ENCODE measurements around the gene LPIN2. TPM values are rescaled to one million over a fixed set of nuclear protein-coding genes. Genes with fewer than 3 reads are reported as not detected.

The LPIN2 gene
- total and polyA plus RNA-seq, 2 of the 13 experiments (the other 11 are each of a cell fraction or from before 2014, with no cell fraction given) = 46.0 to 119 TPM

DNA sequence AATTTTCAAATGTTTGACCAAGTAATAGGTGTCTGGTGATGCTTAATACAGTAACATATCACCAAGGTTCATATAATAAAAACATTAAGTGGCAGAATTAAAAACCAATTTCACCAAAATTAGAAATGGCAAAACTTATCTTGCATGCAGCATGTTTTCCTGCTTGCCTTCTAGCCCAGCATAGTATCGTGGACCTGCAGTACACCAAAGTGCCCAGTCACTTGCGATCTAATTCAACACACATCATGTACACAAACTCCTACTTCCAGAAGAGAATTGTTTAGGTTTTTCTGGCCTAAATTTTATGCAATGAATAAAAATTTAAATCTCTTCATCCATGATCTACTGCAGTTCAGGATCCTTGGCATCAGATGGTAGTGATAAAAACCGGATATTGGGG lies 28.9 kb downstream of the LPIN2 start:
- peaks cover under 1 to 10% of the 10 kb centered on the region in 2 experiments; a peak in 2 of 5 replicates for H3K36me3 ChIP-seq (replicated peaks in 1 of 2; ENCODE audit: control insufficient read depth in 1 of 2, insufficient read depth in 2 of 2, low read length in 2 of 2)
- TSS peak; percentile 43 for BruUV-seq (replicated peaks)
- no peak overlapping the region for H3K4me3 ChIP-seq (replicated peaks in 1 of 3; ENCODE audit: insufficient read depth in 1 of 3, low read depth in 2 of 3, low read length in 3 of 3)
- DNase-seq (ENCODE audit: low spot score) (no peak), FAIRE-seq (no peak), ATAC-seq (no peak)
- POLR2A ChIA-PET = no interaction called here
- 0 out of 2 replicates have a peak, but pooled peaks have one; percentile 3 for TF ChIP-seq ZNF878 (CRISPR knock-in tag; IDR thresholded peaks at IDR 0.05)
- TF ChIP-seq DR1 (CRISPR knock-in tag; IDR thresholded peaks at IDR 0.05) = no peak
- H3K79me2 ChIP-seq (ENCODE audit: insufficient read depth, low read length) = peaks cover 93% of the 10 kb centered on the region
- H3K27me3 ChIP-seq (ENCODE audit: control insufficient read depth in 1 of 2, insufficient read depth in 2 of 2, low read length in 2 of 2) = no peaks in the 10 kb centered on the region
- no peak overlapping the region for H2AFZ ChIP-seq (ENCODE audit: low read length)
- in situ Hi-C loops (cut with HindIII; ENCODE audit: extremely low pct_ligation_motif_present, low pct_unique_long_range_greater_than_20kb) = no loop called here
- intact Hi-C loops (cut with micrococcal nuclease; ENCODE audit: unreplicated experiment) = loop anchor here (2.0 kb wide), 1 partner anchor 79 kb away; no protein-coding TSS in a partner anchor
- CTCF ChIA-PET (ENCODE audit: low intra/inter-chr PET ratio, low total read pairs) = no interaction called here
- peak overlapping the region; percentile 67 for H3K4me2 ChIP-seq (ENCODE audit: low read depth, low read length)
- no peaks in the 10 kb centered on the region for H3K9me3 ChIP-seq (ENCODE audit: low read length)
- peaks cover 90% of the 10 kb centered on the region for H4K20me1 ChIP-seq (ENCODE audit: insufficient read depth, low read length)
- H3K9ac ChIP-seq (ENCODE audit: insufficient read depth, low read depth, low read length) = peak overlapping the region; percentile 57
- peaks cover 100% of the 10 kb centered on the region for H3K4me1 ChIP-seq (ENCODE audit: insufficient read depth, low read length)
- 75% methylated on average over 3 of the region's 3 CpGs for WGBS (ENCODE audit: low lambda C conversion rate)
- H3K27ac ChIP-seq (ENCODE audit: extremely low read length, insufficient read depth, low read length) = peak overlapping the region; percentile 81

DNA sequence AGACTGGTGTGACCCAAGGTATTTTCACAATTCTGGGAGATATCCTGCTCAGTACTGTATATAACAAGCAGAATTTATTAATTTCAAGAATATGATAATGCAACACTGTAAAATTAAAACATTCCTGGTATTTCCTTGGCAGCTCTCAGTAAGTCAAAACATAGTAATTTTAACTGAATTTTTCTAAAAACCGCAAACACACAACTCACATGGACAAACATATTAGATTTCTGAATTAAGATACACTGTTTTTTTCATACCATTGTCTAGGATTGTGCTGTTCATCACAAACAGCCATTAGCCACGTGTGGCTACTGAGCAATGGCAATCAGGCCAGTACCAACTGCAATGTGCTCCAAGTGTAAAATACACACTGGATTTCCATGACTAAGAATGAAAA lies 29.6 kb downstream of the LPIN2 start:
- POLR2A ChIA-PET = interaction anchor here (0.9 to 1.6 kb wide), 6 partner anchors 10 to 274 kb away, joined by 3 to 6 read pairs (median 4); no protein-coding TSS in a partner anchor
- H3K9ac ChIP-seq (ENCODE audit: insufficient read depth, low read depth, low read length) = no peak overlapping the region
- 89% methylated on average over 2 of the region's 2 CpGs for WGBS (ENCODE audit: low lambda C conversion rate)
- ATAC-seq = no peak
- H2AFZ ChIP-seq (ENCODE audit: low read length) = no peak overlapping the region
- peak overlapping the region; percentile 9 for H3K27ac ChIP-seq (ENCODE audit: extremely low read length, insufficient read depth, low read length)
- in situ Hi-C loops (cut with HindIII; ENCODE audit: extremely low pct_ligation_motif_present, low pct_unique_long_range_greater_than_20kb) (no loop called here), intact Hi-C loops (cut with micrococcal nuclease; ENCODE audit: unreplicated experiment) (no loop called here)
- TF ChIP-seq ERF (CRISPR knock-in tag; IDR thresholded peaks at IDR 0.05) (no peak), GABPA (IDR thresholded peaks at IDR 0.05; ENCODE audit: low read depth, low read length) (no peak), GABPA (CRISPR knock-in tag; IDR thresholded peaks at IDR 0.05; ENCODE audit: low read depth) (no peak), CBX1 (IDR thresholded peaks at IDR 0.05; ENCODE audit: low read depth) (no peak), ZFYVE20 (CRISPR knock-in tag; IDR thresholded peaks at IDR 0.05; ENCODE audit: borderline replicate concordance, low read depth) (no peak)
- TF ChIP-seq, protein P1, sequence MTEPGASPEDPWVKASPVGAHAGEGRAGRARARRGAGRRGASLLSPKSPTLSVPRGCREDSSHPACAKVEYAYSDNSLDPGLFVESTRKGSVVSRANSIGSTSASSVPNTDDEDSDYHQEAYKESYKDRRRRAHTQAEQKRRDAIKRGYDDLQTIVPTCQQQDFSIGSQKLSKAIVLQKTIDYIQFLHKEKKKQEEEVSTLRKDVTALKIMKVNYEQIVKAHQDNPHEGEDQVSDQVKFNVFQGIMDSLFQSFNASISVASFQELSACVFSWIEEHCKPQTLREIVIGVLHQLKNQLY (CRISPR knock-in tag; IDR thresholded peaks at IDR 0.05) = no peak
- TF ChIP-seq, protein P2, sequence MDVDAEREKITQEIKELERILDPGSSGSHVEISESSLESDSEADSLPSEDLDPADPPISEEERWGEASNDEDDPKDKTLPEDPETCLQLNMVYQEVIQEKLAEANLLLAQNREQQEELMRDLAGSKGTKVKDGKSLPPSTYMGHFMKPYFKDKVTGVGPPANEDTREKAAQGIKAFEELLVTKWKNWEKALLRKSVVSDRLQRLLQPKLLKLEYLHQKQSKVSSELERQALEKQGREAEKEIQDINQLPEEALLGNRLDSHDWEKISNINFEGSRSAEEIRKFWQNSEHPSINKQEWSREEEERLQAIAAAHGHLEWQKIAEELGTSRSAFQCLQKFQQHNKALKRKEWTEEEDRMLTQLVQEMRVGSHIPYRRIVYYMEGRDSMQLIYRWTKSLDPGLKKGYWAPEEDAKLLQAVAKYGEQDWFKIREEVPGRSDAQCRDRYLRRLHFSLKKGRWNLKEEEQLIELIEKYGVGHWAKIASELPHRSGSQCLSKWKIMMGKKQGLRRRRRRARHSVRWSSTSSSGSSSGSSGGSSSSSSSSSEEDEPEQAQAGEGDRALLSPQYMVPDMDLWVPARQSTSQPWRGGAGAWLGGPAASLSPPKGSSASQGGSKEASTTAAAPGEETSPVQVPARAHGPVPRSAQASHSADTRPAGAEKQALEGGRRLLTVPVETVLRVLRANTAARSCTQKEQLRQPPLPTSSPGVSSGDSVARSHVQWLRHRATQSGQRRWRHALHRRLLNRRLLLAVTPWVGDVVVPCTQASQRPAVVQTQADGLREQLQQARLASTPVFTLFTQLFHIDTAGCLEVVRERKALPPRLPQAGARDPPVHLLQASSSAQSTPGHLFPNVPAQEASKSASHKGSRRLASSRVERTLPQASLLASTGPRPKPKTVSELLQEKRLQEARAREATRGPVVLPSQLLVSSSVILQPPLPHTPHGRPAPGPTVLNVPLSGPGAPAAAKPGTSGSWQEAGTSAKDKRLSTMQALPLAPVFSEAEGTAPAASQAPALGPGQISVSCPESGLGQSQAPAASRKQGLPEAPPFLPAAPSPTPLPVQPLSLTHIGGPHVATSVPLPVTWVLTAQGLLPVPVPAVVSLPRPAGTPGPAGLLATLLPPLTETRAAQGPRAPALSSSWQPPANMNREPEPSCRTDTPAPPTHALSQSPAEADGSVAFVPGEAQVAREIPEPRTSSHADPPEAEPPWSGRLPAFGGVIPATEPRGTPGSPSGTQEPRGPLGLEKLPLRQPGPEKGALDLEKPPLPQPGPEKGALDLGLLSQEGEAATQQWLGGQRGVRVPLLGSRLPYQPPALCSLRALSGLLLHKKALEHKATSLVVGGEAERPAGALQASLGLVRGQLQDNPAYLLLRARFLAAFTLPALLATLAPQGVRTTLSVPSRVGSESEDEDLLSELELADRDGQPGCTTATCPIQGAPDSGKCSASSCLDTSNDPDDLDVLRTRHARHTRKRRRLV (CRISPR knock-in tag; IDR thresholded peaks at IDR 0.05) = no peak
- no peaks in the 10 kb centered on the region for H3K9me3 ChIP-seq (ENCODE audit: low read length)
- peaks cover 1 to 10% of the 10 kb centered on the region in 2 experiments; a peak in 2 of 5 replicates for H3K36me3 ChIP-seq (replicated peaks in 1 of 2; ENCODE audit: control insufficient read depth in 1 of 2, insufficient read depth in 2 of 2, low read length in 2 of 2)
- no peak for FAIRE-seq
- CTCF ChIA-PET (ENCODE audit: low intra/inter-chr PET ratio, low total read pairs) = no interaction called here
- H3K4me1 ChIP-seq (ENCODE audit: insufficient read depth, low read length) = peaks cover 100% of the 10 kb centered on the region
- peaks cover 93% of the 10 kb centered on the region for H3K79me2 ChIP-seq (ENCODE audit: insufficient read depth, low read length)
- BruUV-seq (replicated peaks) = no TSS peak
- DNase-seq (ENCODE audit: low spot score) = no peak
- peak overlapping the region; percentile 48; the same call in 1 of the 2 replicates for H3K4me2 ChIP-seq (ENCODE audit: low read depth, low read length)
- peaks cover 90% of the 10 kb centered on the region for H4K20me1 ChIP-seq (ENCODE audit: insufficient read depth, low read length)
- no peak overlapping the region for H3K4me3 ChIP-seq (replicated peaks in 1 of 3; ENCODE audit: insufficient read depth in 1 of 3, low read depth in 2 of 3, low read length in 3 of 3)
- H3K27me3 ChIP-seq (ENCODE audit: control insufficient read depth in 1 of 2, insufficient read depth in 2 of 2, low read length in 2 of 2) = no peaks in the 10 kb centered on the region

Measured in HepG2 (cell line).